Urinary bladder (tissue), 4 donors: ENCODE data around the gene FAM149A. TPM values are rescaled to one million over a fixed set of nuclear protein-coding genes. Genes with fewer than 3 reads are reported as not detected.

ENCODE experiments used
- DNase-seq: peaks from one replicate; pipeline ENCODE4 v3.0.0-alpha.2; 2015; ENCODE audit errors: extremely low spot score
- H3K27ac ChIP-seq: one replicate; pipeline ENCODE4 v1.5.1; 2013; ENCODE audit warnings: low read depth, mild to moderate bottlenecking, moderate library complexity
- H3K36me3 ChIP-seq: one replicate; pipeline ENCODE4 v1.6.1; 2013; ENCODE audit warnings: mild to moderate bottlenecking, moderate library complexity; ENCODE audit not compliant: insufficient read depth
- H3K4me1 ChIP-seq: one replicate; pipeline ENCODE4 v1.6.1; 2013; ENCODE audit warnings: mild to moderate bottlenecking, moderate library complexity; ENCODE audit not compliant: insufficient read depth
- H3K4me3 ChIP-seq: one replicate; pipeline ENCODE4 v1.5.1; 2013; ENCODE audit warnings: low read depth, low read length
- WGBS: extraction: QIAGEN DNeasy Blood & Tissue Kit; methylation state at CpG from one replicate; pipeline ENCODE4 v1.1.7; 2013; 5-methylcytosine and 5-hydroxymethylcytosine counted together
- polyA plus RNA-seq: library from polyadenylated mRNA; stranded (reverse); fragments of 200-250 nt; gene quantifications from one replicate; pipeline ENCODE4 v1.2.3, GENCODE V29; 2013
- total RNA-seq: library from RNA; depleted of rRNA; stranded (reverse); fragments of >200 nt; gene quantifications from one replicate; pipeline ENCODE4 v1.2.3, GENCODE V29; 2014
- donor health status: healthy with polysubstance abuse.
- donor health status: healthy.

The FAM149A gene
- total and polyA plus RNA-seq, 2 donors, result 16.1 to 17.4 TPM

DNA sequence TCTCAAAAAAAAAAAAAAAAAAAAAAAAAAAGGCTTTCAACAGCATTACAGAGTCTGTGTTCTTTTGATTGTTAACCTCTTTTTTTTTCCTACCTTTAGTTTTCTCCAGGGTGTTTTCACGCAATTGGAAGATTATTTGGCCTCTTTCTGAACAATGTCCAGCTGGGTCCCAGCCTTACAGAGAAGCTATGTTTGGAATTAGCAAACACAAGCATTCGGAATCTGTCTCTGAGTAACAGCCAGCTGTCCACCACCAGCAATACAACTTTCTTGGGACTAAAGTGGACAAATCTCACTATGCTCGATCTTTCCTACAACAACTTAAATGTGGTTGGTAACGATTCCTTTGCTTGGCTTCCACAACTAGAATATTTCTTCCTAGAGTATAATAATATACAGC lies 22.3 kb upstream of the FAM149A start:
- H3K36me3 ChIP-seq, result no peaks in the 10 kb centered on the region
- no peak overlapping the region for H3K27ac ChIP-seq
- 52% methylated on average over 4 of the region's 4 CpGs for WGBS
- no peak overlapping the region for H3K4me3 ChIP-seq
- no peak for DNase-seq
- H3K4me1 ChIP-seq, result no peaks in the 10 kb centered on the region

DNA sequence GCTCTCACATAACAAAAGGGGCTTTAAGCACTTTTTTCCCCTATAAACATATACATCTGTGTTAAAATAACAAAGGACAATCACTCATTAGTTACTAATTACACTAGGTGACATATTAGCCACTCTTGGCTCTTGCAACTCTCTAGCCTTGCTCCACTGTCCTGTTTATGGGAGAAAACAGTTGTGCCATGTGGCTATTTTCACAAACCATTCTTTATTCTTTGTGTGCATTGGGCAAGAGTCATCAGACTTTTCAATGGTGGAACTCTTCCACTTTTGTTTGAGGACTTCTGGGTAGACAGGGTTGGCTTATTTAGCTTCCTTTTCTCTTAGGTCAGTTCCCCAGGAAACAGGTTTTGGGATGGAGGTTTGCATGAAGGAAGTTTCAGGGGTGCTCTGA lies 16.0 kb upstream of the FAM149A start:
- H3K36me3 ChIP-seq, result no peaks in the 10 kb centered on the region
- H3K27ac ChIP-seq, result no peak overlapping the region
- DNase-seq, result no peak

DNA sequence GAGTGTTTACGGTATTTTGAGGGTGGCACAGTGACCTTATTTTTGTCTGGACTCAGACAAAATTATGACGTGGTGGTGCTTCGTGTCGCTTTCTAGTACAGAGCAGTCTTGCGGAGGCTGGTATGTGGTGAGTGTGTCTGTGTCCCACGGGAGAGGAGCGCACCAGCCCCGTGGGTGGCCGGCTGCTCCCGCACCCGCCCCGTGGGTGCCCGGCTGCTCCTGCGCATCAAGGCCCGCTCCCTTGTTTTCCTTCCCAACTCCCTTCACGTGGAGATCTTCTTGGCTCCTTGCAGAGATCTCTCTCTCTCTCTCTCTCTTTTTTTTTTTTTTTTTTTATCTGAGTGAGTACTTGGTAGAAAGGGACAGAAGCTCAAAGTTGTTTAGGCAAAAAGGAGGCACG lies 12.2 kb upstream of the FAM149A start:
- WGBS, result 93% methylated on average over 17 of the region's 17 CpGs
- no peak for DNase-seq
- H3K27ac ChIP-seq, result no peak overlapping the region
- H3K4me1 ChIP-seq, result no peaks in the 10 kb centered on the region
- H3K4me3 ChIP-seq, result no peak overlapping the region
- no peaks in the 10 kb centered on the region for H3K36me3 ChIP-seq

More for the DNA sequence above, 16.0 kb upstream of the FAM149A start:
- Histone ChIP-seq H3K4me1 (no peaks in the 10 kb centered on the region), H3K4me3 (no peak overlapping the region)

DNA sequence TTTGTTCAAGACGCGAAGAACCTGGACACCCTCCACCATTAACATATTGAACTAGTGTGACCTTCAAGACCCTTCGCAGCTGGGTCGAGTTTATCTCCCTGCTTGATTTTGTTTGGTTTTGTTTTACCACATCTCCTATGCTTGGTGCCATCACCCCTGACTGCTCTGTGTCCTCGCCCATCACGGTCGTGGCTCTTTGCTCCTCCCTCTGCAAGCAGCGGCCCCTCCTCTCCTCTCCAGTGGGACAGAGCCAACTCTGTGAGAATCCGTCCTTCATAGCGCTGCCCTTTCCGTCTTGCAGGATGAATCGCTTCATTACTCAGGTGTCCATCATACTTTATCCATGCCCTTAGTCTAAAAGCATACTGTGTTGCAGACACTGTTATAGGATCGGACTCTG lies 9.1 kb upstream of the FAM149A start:
- no peak for DNase-seq
- 83% methylated on average over 13 of the region's 13 CpGs for WGBS
- H3K36me3 ChIP-seq, result no peaks in the 10 kb centered on the region
- H3K4me1 ChIP-seq, result no peaks in the 10 kb centered on the region
- no peak overlapping the region for H3K4me3 ChIP-seq
- no peak overlapping the region for H3K27ac ChIP-seq

DNA sequence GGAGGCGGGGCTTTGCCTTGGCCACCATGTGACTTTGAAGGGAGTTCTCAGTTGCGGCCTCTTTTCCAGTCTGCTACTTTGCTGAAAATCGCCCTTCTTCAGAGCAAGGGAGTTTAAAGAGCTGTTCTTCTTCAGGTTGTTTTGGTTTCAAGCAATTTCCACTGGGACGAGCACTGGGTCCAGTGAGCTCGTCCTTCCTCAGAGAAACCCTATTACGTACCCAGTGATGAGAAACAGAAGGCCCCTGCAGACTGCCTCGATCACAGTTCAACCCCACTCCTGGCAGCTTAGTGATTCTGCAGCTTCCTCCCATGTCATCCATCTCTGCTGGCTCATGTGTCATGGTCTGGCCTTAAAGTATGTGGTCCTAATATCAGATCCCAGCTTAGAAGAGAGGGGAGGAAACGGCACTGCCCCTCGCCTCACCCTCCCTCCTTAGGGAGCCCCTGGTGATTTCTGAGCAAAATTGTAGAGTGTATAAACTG lies 7.8 kb upstream of the FAM149A start:
- Histone ChIP-seq H3K27ac (no peak overlapping the region), H3K4me3 (no peak overlapping the region), H3K4me1 (no peaks in the 10 kb centered on the region), H3K36me3 (no peaks in the 10 kb centered on the region)
- 75% methylated on average over 9 of the region's 9 CpGs for WGBS
- no peak for DNase-seq

DNA sequence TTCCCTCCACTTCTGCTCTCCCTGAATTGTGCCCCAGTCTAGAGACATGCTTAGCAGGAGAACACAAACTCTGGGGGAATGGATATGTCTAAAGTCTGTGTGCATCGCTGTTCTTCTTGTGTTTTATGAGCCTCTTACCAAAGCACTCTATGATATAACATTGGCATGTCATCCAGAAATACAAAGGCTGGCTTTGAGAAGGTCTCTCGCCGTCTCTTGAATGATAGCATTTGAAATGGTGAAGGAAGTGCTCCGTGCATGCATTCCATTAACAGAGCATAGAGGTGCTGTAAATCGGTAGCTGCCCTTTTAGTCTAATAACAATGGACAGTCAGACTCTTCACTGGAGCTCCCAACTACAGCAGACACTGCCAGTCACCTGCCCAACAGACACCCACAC lies 7.1 kb upstream of the FAM149A start:
- Histone ChIP-seq H3K36me3 (no peaks in the 10 kb centered on the region), H3K4me3 (no peak overlapping the region), H3K27ac (no peak overlapping the region), H3K4me1 (no peaks in the 10 kb centered on the region)
- no peak for DNase-seq
- 73% methylated on average over 5 of the region's 5 CpGs for WGBS

DNA sequence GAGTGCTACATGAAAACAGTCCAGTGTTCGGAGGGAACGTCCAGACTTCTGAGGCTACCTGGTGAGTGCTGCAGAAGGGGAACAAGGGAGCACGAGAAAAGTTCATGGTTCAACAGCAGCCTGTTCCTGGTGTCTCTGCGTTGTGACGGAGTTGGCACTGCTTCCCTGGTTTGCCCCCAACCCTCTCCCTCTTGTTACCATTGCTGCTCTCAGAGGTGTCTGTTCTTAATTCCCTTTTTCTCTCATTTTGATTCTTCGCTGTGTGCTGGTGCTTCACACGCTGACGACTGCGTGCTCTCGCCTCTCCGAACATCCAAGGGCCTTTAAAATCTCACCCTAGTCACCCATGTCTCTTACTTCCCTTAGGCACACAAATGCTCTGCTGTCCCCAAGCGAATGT lies 1.6 kb upstream of the FAM149A start:
- WGBS, result 96% methylated on average over 12 of the region's 12 CpGs
- H3K4me1 ChIP-seq, result no peaks in the 10 kb centered on the region
- no peaks in the 10 kb centered on the region for H3K36me3 ChIP-seq
- H3K27ac ChIP-seq, result no peak overlapping the region
- DNase-seq, result no peak
- no peak overlapping the region for H3K4me3 ChIP-seq

DNA sequence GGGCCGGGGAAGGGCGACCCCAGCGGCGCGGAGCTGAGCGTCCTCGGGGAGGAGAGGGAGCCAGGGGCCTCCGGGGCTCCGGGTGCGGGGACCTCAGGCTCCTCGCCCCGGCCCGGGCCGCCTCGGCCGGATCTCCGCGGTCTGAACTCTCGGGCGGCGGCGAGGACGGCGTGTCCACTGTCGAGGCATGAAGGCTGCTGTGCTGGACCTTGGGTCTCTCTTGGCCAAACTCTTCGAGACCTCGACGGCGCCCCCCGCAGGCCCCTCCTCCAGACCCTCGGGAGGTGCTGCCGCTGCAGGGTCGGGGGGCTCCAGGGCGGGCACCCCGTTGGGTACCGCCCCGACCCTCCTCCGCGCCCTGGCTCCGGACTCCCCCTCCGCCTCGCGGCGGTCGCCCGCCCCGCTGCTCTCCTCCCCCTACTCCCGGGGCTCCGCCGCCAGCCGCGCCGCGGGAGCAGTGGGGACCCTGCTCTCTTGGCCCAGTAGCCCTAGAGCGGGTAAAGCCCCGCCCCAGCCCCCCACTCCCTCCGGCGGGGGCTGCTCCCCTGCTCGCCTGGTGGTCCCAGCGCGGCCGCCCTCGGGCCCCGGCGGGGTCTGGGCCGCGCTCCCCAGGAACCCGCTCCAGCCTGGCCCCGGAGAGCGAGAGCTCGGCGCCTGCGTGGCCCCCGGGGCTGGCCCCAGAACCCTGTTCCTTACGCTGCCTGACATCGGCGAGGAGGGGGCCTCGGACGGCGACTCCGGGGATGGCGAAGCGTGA lies 564 bp downstream of the FAM149A start:
- H3K4me1 ChIP-seq, result no peaks in the 10 kb centered on the region
- no peak for DNase-seq
- 1% methylated on average over 83 of the region's 83 CpGs for WGBS
- H3K36me3 ChIP-seq, result no peaks in the 10 kb centered on the region
- H3K27ac ChIP-seq, result no peak overlapping the region
- H3K4me3 ChIP-seq, result peak overlapping the region; percentile 69

DNA sequence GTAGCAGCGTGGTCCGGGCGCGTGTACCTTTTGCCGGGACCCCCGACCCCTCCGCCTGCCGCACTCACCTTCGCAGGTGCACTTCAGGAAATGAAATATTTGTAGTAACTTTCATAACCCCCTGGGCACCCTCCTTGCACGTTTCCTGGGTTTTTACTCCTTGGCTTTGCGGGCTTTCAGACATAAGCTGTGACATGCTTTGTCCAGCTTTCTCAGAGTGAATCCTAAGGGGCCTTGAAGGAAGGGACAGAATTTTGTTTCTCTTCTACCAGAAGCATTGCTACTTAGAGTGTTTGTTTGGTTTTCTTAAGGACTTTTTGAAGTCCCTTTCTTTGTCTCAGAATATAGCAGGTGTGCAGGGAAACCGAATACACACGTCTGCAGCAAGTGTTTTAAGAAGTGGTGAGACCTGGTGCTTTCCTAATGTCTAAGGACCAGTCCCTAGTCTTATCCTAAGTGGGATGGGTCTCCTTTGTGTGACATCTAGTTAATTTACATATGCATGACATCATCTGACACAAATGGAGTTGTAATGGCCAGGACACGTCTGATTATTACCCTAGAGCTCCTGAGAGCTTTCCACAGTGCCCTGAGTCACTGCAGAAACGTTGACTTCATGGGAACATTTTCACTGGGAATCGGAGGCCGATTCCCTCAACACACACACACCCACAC lies 1.3 kb downstream of the FAM149A start:
- H3K4me3 ChIP-seq, result peak overlapping the region; percentile 69
- H3K4me1 ChIP-seq, result no peaks in the 10 kb centered on the region
- no peak for DNase-seq
- 23% methylated on average over 17 of the region's 17 CpGs for WGBS
- no peaks in the 10 kb centered on the region for H3K36me3 ChIP-seq
- no peak overlapping the region for H3K27ac ChIP-seq

DNA sequence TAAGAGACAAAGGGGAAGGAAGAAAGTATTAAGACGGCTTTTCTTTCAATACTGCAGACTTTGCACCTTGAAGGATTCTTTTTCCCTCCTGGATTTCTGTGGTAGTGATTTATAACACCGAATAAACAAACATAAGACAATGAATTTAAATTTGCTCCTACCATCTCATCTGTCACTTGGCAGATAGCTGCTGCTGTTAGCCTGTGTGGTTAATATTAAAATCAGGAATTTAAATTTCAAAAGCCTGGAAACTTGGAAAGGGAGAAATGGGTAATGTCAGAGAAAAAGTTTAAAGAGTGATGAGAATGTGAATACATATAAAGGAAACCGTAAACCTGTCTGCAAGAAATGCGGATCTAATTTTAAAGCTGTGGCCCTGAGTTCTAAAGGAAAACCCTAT lies 3.4 kb downstream of the FAM149A start:
- H3K4me3 ChIP-seq, result no peak overlapping the region
- no peaks in the 10 kb centered on the region for H3K4me1 ChIP-seq
- H3K27ac ChIP-seq, result no peak overlapping the region
- DNase-seq, result no peak
- 75% methylated on average over 4 of the region's 4 CpGs for WGBS
- H3K36me3 ChIP-seq, result no peaks in the 10 kb centered on the region

DNA sequence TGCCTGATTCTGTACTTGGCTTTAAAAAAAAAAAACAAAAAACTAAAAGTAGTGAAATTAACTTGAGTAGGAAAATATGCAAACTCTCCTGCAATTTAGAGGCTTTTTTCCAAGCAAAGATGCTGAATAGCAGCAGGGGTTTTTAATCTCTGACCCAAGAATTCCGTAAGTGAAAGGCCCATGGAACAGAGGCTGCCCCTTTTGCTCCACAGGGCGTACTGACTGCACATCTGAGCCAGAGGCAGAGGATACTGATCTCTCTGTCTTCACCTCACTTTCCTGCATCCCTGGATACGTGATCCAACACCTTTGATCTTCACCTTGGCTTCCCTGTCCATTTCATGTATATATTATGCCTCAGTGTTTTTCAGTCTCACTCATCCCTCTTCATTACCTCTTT lies 3.9 kb downstream of the FAM149A start:
- no peak for DNase-seq
- no peak overlapping the region for H3K4me3 ChIP-seq
- WGBS, result 85% methylated on average over 3 of the region's 3 CpGs
- no peaks in the 10 kb centered on the region for H3K4me1 ChIP-seq
- H3K36me3 ChIP-seq, result no peaks in the 10 kb centered on the region
- H3K27ac ChIP-seq, result no peak overlapping the region

DNA sequence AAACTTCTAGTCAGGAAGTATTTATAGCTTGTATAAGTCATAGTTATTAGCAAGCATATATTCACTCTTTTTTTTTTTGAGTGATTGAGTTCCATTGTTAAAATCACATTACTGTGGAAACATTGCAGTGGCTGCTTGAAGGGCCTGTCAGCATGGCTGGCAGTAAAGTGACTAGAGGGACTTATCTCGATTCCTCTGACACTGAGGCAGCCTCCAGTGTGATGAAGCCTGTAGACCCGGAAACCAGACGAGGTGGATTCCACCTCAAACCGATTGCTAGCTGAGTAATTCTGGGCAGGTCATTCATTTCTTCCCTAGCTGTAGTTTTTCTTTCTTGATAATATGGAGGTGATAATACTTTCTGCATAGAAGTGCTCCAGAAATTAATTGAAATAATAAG lies 4.7 kb downstream of the FAM149A start:
- Histone ChIP-seq H3K27ac (no peak overlapping the region), H3K36me3 (no peaks in the 10 kb centered on the region), H3K4me3 (no peak overlapping the region), H3K4me1 (no peaks in the 10 kb centered on the region)
- no peak for DNase-seq
- 74% methylated on average over 4 of the region's 4 CpGs for WGBS

DNA sequence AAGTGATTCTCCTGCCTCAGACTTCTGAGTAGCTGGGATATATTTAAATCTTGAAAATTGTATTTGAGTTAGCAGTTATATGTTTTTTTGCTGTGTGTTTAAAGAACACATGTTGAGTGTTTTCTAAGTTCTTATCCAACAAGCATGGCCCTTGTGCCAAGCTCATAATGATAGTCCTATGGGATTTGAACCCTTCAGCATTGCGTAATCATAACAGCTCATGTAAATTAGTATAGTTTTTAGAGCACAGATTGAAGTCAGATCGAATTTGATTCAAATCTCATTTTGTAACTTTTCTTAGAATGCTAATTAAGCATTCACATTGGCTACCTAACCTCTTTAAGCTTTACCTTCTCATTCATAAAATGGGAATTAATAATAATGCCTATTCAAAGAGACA lies 12.2 kb downstream of the FAM149A start:
- no peak overlapping the region for H3K4me3 ChIP-seq
- WGBS, result 86% methylated on average over 2 of the region's 2 CpGs
- no peaks in the 10 kb centered on the region for H3K4me1 ChIP-seq
- H3K36me3 ChIP-seq, result no peaks in the 10 kb centered on the region
- DNase-seq, result no peak
- no peak overlapping the region for H3K27ac ChIP-seq

DNA sequence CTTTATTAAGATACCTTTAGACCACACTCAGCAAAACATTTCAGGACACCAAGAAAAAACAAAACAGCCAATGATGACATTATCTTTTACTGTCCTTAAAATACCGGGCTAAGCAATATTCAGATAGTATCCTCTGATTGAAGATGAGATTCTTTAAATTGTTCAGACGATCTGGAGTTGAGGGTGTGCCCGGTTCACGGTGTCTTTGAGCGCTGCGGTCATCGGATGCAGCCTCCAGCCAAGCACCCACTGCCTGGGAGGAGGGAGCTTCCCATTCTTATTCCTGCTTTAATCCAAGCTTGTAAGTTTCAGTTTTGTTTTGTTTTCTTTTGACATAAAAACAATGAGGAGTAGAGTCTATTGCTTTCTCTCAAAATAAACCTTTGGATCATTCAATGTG lies 14.1 kb downstream of the FAM149A start:
- no peak for DNase-seq
- no peaks in the 10 kb centered on the region for H3K36me3 ChIP-seq
- H3K4me3 ChIP-seq, result no peak overlapping the region
- WGBS, result 42% methylated on average over 7 of the region's 7 CpGs
- H3K27ac ChIP-seq, result no peak overlapping the region
- H3K4me1 ChIP-seq, result no peaks in the 10 kb centered on the region
